ENCODE results near the gene ENTPD8. TPM values are rescaled to one million over a fixed set of nuclear protein-coding genes. Genes with fewer than 3 reads are reported as not detected.

ENTPD8 gene
- total and polyA plus RNA-seq, 10 of the 15 experiments (the other 5 are each of a cell fraction or from before 2014, with no cell fraction given), result not detected

DNA sequence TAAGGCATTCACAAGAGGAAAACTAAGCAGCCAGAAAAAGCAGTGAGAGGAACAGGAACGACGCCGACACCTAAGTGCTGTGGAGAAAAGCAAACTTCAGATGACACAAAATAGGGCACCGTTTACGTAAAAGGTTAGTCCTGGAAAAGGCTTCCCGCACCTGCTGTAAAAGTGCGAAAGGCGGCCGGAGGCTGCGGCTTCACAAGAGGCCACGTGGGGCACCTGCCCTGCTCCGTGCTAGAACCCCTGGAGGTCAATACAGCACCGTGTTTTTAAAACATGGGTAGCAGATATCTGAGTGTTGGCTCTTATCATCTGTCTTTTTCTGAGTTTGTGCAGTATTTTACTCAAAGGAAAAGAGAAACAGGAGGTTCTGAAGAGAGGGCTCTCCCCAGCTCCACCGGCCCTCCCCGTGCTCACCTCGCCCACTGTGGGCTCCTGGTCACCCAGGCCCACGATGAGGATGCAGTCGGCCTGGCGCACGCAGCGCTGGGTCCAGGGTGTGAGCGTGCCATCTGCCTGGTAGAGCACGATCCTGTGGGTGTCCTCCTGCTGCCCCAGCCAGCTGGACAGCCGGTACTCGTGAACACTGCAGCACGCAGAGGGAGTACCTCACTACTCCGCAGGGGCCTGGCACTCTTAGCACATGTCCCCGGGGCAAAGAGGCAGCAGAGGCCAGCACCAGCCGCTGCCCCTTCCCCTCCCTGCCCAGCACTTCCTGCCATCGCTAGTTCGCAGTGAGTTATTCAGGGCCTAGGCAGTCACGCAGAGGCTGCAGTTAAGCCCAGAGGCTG is 38.9 kb upstream of the ENTPD8 start (continued):
- TF ChIP-seq ZNF592 (IDR thresholded peaks at IDR 0.05) (no peak), CHD1 (IDR thresholded peaks at IDR 0.05; ENCODE audit: low read depth, low read length) (no peak), TCF3 (IDR thresholded peaks at IDR 0.05; ENCODE audit: borderline replicate concordance, insufficient read depth, low read depth, low read length) (no peak), FOS (IDR thresholded peaks at IDR 0.05; ENCODE audit: borderline replicate concordance, extremely low read depth, insufficient read length) (no peak), RAD51 (IDR thresholded peaks at IDR 0.05) (no peak), CUX1 (IDR thresholded peaks at IDR 0.05; ENCODE audit: insufficient replicate concordance, low read depth, low read length) (no peak)
